ENCODE results near the gene HSPA1A.

Gene HSPA1A

DNA sequence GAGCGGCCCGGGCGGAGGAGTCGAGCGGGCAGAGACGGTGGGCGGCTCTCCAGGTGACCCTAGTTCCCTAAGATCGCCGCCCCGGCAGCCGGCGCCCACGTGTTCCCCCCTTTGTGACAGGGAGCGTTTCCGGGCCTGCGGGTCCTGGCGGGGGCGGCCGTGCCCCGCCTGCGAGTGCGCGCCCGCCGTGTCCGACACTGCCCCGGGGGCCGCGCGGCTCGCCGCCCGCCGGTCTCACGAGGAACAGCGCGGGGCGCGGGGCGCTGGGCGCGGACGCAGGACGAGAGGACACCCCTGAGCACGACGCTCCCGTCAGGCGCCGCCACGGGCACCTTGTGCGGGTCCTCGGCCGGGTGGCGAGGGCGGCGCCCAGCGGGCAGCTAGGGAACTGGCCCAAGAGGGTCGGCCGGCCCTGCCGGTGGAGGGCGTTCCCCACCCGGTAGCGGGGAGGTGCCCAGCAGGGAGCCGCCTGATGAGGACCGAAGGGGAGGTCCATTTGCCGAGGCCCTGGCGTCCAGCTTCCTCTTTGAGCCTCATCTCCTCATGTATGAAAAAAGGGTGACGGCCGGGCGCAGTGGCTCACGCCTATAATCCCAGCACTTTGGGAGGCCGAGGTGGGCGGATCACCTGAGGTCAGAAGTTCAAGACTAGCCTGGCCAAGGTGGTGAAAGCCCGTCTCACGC lies 19.6 kb upstream of the HSPA1A start, which contains the start of gene VARS1 (continued):
- TF ChIP-seq, protein P1, sequence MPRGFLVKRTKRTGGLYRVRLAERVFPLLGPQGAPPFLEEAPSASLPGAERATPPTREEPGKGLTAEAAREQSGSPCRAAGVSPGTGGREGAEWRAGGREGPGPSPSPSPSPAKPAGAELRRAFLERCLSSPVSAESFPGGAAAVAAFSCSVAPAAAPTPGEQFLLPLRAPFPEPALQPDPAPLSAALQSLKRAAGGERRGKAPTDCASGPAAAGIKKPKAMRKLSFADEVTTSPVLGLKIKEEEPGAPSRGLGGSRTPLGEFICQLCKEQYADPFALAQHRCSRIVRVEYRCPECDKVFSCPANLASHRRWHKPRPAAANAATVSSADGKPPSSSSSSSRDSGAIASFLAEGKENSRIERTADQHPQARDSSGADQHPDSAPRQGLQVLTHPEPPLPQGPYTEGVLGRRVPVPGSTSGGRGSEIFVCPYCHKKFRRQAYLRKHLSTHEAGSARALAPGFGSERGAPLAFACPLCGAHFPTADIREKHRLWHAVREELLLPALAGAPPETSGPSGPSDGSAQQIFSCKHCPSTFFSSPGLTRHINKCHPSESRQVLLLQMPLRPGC (tag by site-specific recombination; IDR thresholded peaks at IDR 0.05), result no peak
- TF ChIP-seq, protein P2, sequence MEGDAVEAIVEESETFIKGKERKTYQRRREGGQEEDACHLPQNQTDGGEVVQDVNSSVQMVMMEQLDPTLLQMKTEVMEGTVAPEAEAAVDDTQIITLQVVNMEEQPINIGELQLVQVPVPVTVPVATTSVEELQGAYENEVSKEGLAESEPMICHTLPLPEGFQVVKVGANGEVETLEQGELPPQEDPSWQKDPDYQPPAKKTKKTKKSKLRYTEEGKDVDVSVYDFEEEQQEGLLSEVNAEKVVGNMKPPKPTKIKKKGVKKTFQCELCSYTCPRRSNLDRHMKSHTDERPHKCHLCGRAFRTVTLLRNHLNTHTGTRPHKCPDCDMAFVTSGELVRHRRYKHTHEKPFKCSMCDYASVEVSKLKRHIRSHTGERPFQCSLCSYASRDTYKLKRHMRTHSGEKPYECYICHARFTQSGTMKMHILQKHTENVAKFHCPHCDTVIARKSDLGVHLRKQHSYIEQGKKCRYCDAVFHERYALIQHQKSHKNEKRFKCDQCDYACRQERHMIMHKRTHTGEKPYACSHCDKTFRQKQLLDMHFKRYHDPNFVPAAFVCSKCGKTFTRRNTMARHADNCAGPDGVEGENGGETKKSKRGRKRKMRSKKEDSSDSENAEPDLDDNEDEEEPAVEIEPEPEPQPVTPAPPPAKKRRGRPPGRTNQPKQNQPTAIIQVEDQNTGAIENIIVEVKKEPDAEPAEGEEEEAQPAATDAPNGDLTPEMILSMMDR (tag by site-specific recombination; IDR thresholded peaks at IDR 0.05), result peak; percentile 100
- TF ChIP-seq ZNF792 (tag by site-specific recombination; IDR thresholded peaks at IDR 0.05) (0 out of 2 replicates have a peak, but pooled peaks have one; percentile 49), ZNF2 (tag by site-specific recombination; IDR thresholded peaks at IDR 0.05) (peak; percentile 67; the same call in 1 of the 2 replicates), ZNF830 (tag by site-specific recombination; IDR thresholded peaks at IDR 0.05; ENCODE audit: low read depth) (no peak), ZNF677 (tag by site-specific recombination; IDR thresholded peaks at IDR 0.05) (peak; percentile 75), SP7 (tag by site-specific recombination; IDR thresholded peaks at IDR 0.05) (peak; percentile 82), ZNF324 (tag by site-specific recombination; IDR thresholded peaks at IDR 0.05) (peak; percentile 62; the same call in 1 of the 2 replicates), ZNF23 (tag by site-specific recombination; IDR thresholded peaks at IDR 0.05; ENCODE audit: borderline replicate concordance) (no peak), KLF7 (tag by site-specific recombination; IDR thresholded peaks at IDR 0.05; ENCODE audit: borderline replicate concordance) (peak; percentile 85), ZBTB21 (tag by site-specific recombination; IDR thresholded peaks at IDR 0.05) (0 out of 2 replicates have a peak, but pooled peaks have one; percentile 31), TRIM28 (IDR thresholded peaks at IDR 0.05; ENCODE audit: borderline replicate concordance, low read length) (peak; percentile 10; the same call in 1 of the 2 replicates), ZNF544 (tag by site-specific recombination; IDR thresholded peaks at IDR 0.05) (no peak), ZNF223 (tag by site-specific recombination; IDR thresholded peaks at IDR 0.05) (no peak), ZNF335 (tag by site-specific recombination; conservative IDR thresholded peaks at IDR 0.05) (peak; percentile 95), SETDB1 (IDR thresholded peaks at IDR 0.05; ENCODE audit: insufficient read length, low read length) (no peak), ZNF513 (tag by site-specific recombination; IDR thresholded peaks at IDR 0.05) (peak; percentile 14; the same call in 1 of the 2 replicates), ZNF48 (tag by site-specific recombination; IDR thresholded peaks at IDR 0.05) (no peak), ZNF19 (tag by site-specific recombination; IDR thresholded peaks at IDR 0.05; ENCODE audit: low read depth) (no peak), ZNF701 (tag by site-specific recombination; IDR thresholded peaks at IDR 0.05) (no peak), GLI4 (tag by site-specific recombination; IDR thresholded peaks at IDR 0.05) (peak; percentile 76; the same call in 1 of the 2 replicates), ZNF629 (tag by site-specific recombination; IDR thresholded peaks at IDR 0.05) (0 out of 2 replicates have a peak, but pooled peaks have one; percentile 22), ZNF473 (tag by site-specific recombination; IDR thresholded peaks at IDR 0.05) (no peak), ZBTB8A (tag by site-specific recombination; IDR thresholded peaks at IDR 0.05) (peak; percentile 89; the same call in 1 of the 2 replicates), BCL11B (tag by site-specific recombination; IDR thresholded peaks at IDR 0.05; ENCODE audit: low read depth) (peak; percentile 98; the same call in 1 of the 2 replicates), ZNF514 (tag by site-specific recombination; IDR thresholded peaks at IDR 0.05) (no peak), HOXA7 (CRISPR knock-in tag; IDR thresholded peaks at IDR 0.05; ENCODE audit: borderline replicate concordance) (no peak), ZNF274 (IDR thresholded peaks at IDR 0.05; ENCODE audit: low read length) (no peak), ZNF274 (tag by site-specific recombination; IDR thresholded peaks at IDR 0.05; ENCODE audit: borderline replicate concordance) (no peak)
- TF ChIP-seq, protein P3, sequence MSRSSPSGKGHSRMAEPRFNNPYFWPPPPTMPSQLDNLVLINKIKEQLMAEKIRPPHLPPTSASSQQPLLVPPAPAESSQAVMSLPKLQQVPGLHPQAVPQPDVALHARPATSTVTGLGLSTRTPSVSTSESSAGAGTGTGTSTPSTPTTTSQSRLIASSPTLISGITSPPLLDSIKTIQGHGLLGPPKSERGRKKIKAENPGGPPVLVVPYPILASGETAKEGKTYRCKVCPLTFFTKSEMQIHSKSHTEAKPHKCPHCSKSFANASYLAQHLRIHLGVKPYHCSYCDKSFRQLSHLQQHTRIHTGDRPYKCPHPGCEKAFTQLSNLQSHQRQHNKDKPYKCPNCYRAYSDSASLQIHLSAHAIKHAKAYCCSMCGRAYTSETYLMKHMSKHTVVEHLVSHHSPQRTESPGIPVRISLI (tag by site-specific recombination; IDR thresholded peaks at IDR 0.05), result no peak
- TF ChIP-seq, protein P4, sequence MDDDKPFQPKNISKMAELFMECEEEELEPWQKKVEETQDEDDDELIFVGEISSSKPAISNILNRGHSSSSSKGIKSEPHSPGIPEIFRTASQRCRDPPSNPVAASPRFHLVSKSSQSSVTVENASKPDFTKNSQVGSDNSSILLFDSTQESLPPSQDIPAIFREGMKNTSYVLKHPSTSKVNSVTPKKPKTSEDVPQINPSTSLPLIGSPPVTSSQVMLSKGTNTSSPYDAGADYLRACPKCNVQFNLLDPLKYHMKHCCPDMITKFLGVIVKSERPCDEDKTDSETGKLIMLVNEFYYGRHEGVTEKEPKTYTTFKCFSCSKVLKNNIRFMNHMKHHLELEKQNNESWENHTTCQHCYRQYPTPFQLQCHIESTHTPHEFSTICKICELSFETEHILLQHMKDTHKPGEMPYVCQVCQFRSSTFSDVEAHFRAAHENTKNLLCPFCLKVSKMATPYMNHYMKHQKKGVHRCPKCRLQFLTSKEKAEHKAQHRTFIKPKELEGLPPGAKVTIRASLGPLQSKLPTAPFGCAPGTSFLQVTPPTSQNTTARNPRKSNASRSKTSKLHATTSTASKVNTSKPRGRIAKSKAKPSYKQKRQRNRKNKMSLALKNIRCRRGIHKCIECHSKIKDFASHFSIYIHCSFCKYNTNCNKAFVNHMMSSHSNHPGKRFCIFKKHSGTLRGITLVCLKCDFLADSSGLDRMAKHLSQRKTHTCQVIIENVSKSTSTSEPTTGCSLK (tag by site-specific recombination; IDR thresholded peaks at IDR 0.05), result no peak

All from HEK293 (cell line).